Upper lobe of right lung (tissue), 1 donor: ENCODE data around the gene OLA1. TPM values are rescaled to one million over a fixed set of nuclear protein-coding genes. Genes with fewer than 3 reads are reported as not detected.

Experiments
- ATAC-seq: fragments of 200-7000 bp; cut with Tn5 transposase; one replicate; pipeline ENCODE4 v1.9.1; 2020; ENCODE audit warnings: mild to moderate bottlenecking, moderate library complexity
- DNase-seq: peaks from one replicate; pipeline ENCODE4 v3.0.0-alpha.2; 2020
- H3K27ac ChIP-seq: fragments of 200-600 bp; one replicate; pipeline ENCODE4 v1.8.0; 2022
- H3K27me3 ChIP-seq: fragments of 200-600 bp; one replicate; pipeline ENCODE4 v1.8.0; 2022; ENCODE audit warnings: mild to moderate bottlenecking
- H3K36me3 ChIP-seq: fragments of 200-600 bp; one replicate; pipeline ENCODE4 v1.8.0; 2022
- H3K4me1 ChIP-seq: fragments of 200-600 bp; one replicate; pipeline ENCODE4 v1.8.0; 2022
- H3K4me3 ChIP-seq: fragments of 200-600 bp; one replicate; pipeline ENCODE4 v1.8.0; 2022; ENCODE audit warnings: mild to moderate bottlenecking
- H3K9me3 ChIP-seq: fragments of 200-600 bp; one replicate; pipeline ENCODE4 v1.8.0; 2022
- intact Hi-C: fragments of 100-400 bp; cut with DNase I; formaldehyde crosslinking; loops from one replicate; pipeline ENCODE4 v1.11.0; 2022
- total RNA-seq: library from RNA; stranded (reverse); fragmentation: NEBNext Ultra II Directional; extraction: Animal tissue kit (Norgen Biotek cat#: 25700); gene quantifications from one replicate; pipeline ENCODE4 v1.2.1, GENCODE V29; 2021
- TF ChIP-seq, protein P1 (sequence below): fragments of 200-600 bp; IDR thresholded peaks from one replicate; pipeline ENCODE4 v1.8.0; 2022; ENCODE audit warnings: antibody characterized with exemption
- donor health status: DM: no; HTN: yes; CAD: no; lungs with severe emphysema.

The OLA1 gene
- total RNA-seq, 1 donor from 2014 or later: 50.2 TPM

- intact Hi-C loops: no loop called here
- ATAC-seq (no peak), DNase-seq (no peak)
- Histone ChIP-seq H3K9me3 (no peaks in the 10 kb centered on the region), H3K4me3 (no peak overlapping the region), H3K27ac (no peak overlapping the region), H3K4me1 (no peaks in the 10 kb centered on the region), H3K27me3 (no peaks in the 10 kb centered on the region), H3K36me3 (peaks cover 4% of the 10 kb centered on the region)
- TF ChIP-seq, protein P1, sequence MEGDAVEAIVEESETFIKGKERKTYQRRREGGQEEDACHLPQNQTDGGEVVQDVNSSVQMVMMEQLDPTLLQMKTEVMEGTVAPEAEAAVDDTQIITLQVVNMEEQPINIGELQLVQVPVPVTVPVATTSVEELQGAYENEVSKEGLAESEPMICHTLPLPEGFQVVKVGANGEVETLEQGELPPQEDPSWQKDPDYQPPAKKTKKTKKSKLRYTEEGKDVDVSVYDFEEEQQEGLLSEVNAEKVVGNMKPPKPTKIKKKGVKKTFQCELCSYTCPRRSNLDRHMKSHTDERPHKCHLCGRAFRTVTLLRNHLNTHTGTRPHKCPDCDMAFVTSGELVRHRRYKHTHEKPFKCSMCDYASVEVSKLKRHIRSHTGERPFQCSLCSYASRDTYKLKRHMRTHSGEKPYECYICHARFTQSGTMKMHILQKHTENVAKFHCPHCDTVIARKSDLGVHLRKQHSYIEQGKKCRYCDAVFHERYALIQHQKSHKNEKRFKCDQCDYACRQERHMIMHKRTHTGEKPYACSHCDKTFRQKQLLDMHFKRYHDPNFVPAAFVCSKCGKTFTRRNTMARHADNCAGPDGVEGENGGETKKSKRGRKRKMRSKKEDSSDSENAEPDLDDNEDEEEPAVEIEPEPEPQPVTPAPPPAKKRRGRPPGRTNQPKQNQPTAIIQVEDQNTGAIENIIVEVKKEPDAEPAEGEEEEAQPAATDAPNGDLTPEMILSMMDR: no peak
These were observed 8.2 kb downstream of the OLA1 start for GRCh38 chr2:174240097-174240496.

- Histone ChIP-seq H3K9me3 (no peaks in the 10 kb centered on the region), H3K4me1 (no peaks in the 10 kb centered on the region), H3K36me3 (no peaks in the 10 kb centered on the region), H3K27me3 (no peaks in the 10 kb centered on the region), H3K27ac (no peak overlapping the region), H3K4me3 (no peak overlapping the region)
- DNase-seq: no peak
- no peak for ATAC-seq
- intact Hi-C loops: no loop called here
- TF ChIP-seq, protein P1: no peak
These were observed 11.9 kb downstream of the OLA1 start for GRCh38 chr2:174236429-174236828.

- Histone ChIP-seq H3K4me1 (no peaks in the 10 kb centered on the region), H3K27ac (no peak overlapping the region), H3K36me3 (no peaks in the 10 kb centered on the region), H3K9me3 (no peaks in the 10 kb centered on the region), H3K4me3 (no peak overlapping the region), H3K27me3 (no peaks in the 10 kb centered on the region)
- TF ChIP-seq, protein P1: no peak
- intact Hi-C loops: no loop called here
- ATAC-seq (no peak), DNase-seq (no peak)
These were observed 12.7 kb downstream of the OLA1 start for GRCh38 chr2:174235680-174236079.

DNA sequence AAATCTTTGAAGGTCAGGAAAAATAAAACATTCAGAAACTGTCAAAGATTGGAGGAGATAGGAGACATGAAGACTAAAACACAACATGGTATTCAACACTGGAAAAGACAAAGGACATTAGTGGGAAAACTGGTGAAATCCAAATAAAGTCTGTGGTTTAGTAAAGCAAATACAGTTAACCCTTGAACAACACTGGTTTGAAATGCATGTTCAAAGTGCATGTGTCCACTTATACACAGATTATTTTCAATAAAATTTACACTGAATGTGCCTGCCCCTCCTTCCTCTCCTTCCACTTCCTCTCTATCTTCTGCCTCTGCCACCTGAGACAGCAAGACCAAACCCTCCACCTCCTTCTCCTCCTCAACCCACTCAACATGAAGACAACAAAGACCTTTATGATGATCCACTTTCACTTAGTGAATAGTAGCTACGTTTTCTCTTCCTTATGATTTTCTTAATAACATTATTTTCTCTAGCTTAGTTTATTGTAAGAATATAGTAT lies 14.5 kb downstream of the OLA1 start:
- Histone ChIP-seq H3K27ac (no peak overlapping the region), H3K27me3 (no peaks in the 10 kb centered on the region), H3K36me3 (no peaks in the 10 kb centered on the region), H3K4me1 (no peaks in the 10 kb centered on the region), H3K9me3 (no peaks in the 10 kb centered on the region), H3K4me3 (no peak overlapping the region)
- ATAC-seq (no peak), DNase-seq (no peak)
- intact Hi-C loops: no loop called here
- TF ChIP-seq, protein P1: no peak

DNA sequence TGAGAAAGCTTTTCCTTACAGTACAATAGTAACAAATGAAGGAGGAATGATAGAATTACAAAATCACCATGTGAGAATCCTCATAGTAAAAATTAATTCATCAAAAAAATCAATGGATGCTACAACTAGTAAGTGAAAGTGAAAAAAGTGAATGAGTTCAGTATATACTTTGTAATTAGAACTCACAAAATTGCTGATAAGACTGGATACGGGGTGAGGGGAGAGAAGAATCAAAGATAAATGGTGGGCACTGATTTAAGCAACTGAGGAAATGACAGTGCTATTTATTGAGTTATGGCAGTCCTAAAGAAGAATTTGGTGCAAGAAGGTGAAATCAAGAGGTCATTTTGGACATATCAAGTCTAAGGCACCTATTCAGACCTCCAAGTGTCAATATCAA lies 20.6 kb downstream of the OLA1 start:
- H3K36me3 ChIP-seq: peaks cover 3% of the 10 kb centered on the region
- no peaks in the 10 kb centered on the region for H3K9me3 ChIP-seq
- intact Hi-C loops: no loop called here
- no peak for ATAC-seq
- no peak overlapping the region for H3K4me3 ChIP-seq
- no peaks in the 10 kb centered on the region for H3K4me1 ChIP-seq
- no peak for DNase-seq
- no peaks in the 10 kb centered on the region for H3K27me3 ChIP-seq
- H3K27ac ChIP-seq: no peak overlapping the region
- TF ChIP-seq, protein P1: no peak
